ENCODE results near the gene ING4. TPM values are rescaled to one million over a fixed set of nuclear protein-coding genes. Genes with fewer than 3 reads are reported as not detected.

Gene ING4
- total RNA-seq, 1 donor from 2014 or later = 135 TPM

GRCh38 chr12:6612652-6613014 is 50.3 kb downstream of the ING4 start:
- Histone ChIP-seq H3K9ac (no peak overlapping the region), H3K4me1 (peaks cover 36% of the 10 kb centered on the region), H3K79me2 (ENCODE audit: low read depth) (no peaks in the 10 kb centered on the region), H2AFZ (replicated peaks) (peak overlapping the region; percentile 14), H3K4me3 (no peak overlapping the region), H3F3A (ENCODE audit: low read depth) (peaks cover 86% of the 10 kb centered on the region), H3K9me3 (ENCODE audit: low read depth) (no peaks in the 10 kb centered on the region), H3K27me3 (no peaks in the 10 kb centered on the region), H3K36me3 (no peaks in the 10 kb centered on the region), H3K4me2 (peak overlapping the region; percentile 62), H4K20me1 (ENCODE audit: low read depth) (no peaks in the 10 kb centered on the region), H3K27ac (peak overlapping the region; percentile 76)
- H3K4me1 Mint-ChIP-seq = peaks cover 43% of the 10 kb centered on the region
- no peaks in the 10 kb centered on the region for H3K36me3 Mint-ChIP-seq
- TF ChIP-seq EZH2 (IDR thresholded peaks at IDR 0.05) (no peak), CTCF (IDR thresholded peaks at IDR 0.05) (no peak), EZH2phosphoT487 (IDR thresholded peaks at IDR 0.05) (no peak)
- DNase-seq (ENCODE audit: low spot score) = no peak
- peak overlapping the region; percentile 68 for H3K4me3 Mint-ChIP-seq
- peak overlapping the region; percentile 97 for H3K27ac Mint-ChIP-seq
- H3K9me3 Mint-ChIP-seq = no peaks in the 10 kb centered on the region
- peaks cover 18% of the 10 kb centered on the region for H3K27me3 Mint-ChIP-seq (ENCODE audit: insufficient read depth, low read depth)

- Histone ChIP-seq H3K9me3 (ENCODE audit: low read depth) (no peaks in the 10 kb centered on the region), H2AFZ (replicated peaks) (peak overlapping the region; percentile 14), H3K4me1 (peaks cover 36% of the 10 kb centered on the region), H3K9ac (no peak overlapping the region), H3K27me3 (no peaks in the 10 kb centered on the region), H3K27ac (peak overlapping the region; percentile 76), H3K36me3 (no peaks in the 10 kb centered on the region), H3K4me2 (peak overlapping the region; percentile 62), H3K79me2 (ENCODE audit: low read depth) (no peaks in the 10 kb centered on the region), H3K4me3 (no peak overlapping the region), H4K20me1 (ENCODE audit: low read depth) (no peaks in the 10 kb centered on the region), H3F3A (ENCODE audit: low read depth) (peaks cover 84% of the 10 kb centered on the region)
- H3K27me3 Mint-ChIP-seq (ENCODE audit: insufficient read depth, low read depth) = peaks cover 18% of the 10 kb centered on the region
- no peak for DNase-seq (ENCODE audit: low spot score)
- TF ChIP-seq CTCF (IDR thresholded peaks at IDR 0.05) (no peak), EZH2 (IDR thresholded peaks at IDR 0.05) (no peak), EZH2phosphoT487 (IDR thresholded peaks at IDR 0.05) (no peak)
- H3K4me3 Mint-ChIP-seq = peak overlapping the region; percentile 68
- peaks cover 41% of the 10 kb centered on the region for H3K4me1 Mint-ChIP-seq
- H3K9me3 Mint-ChIP-seq = no peaks in the 10 kb centered on the region
- H3K36me3 Mint-ChIP-seq = no peaks in the 10 kb centered on the region
- peak overlapping the region; percentile 97 for H3K27ac Mint-ChIP-seq
These were observed 50.7 kb downstream of the ING4 start for GRCh38 chr12:6612247-6612646.

GRCh38 chr12:6608592-6609281 is 54.2 kb downstream of the ING4 start:
- Histone ChIP-seq H2AFZ (replicated peaks) (no peak overlapping the region), H3K27ac (peak overlapping the region; percentile 35), H3K27me3 (no peaks in the 10 kb centered on the region), H3K36me3 (no peaks in the 10 kb centered on the region), H3K4me1 (peaks cover 50% of the 10 kb centered on the region), H3K4me3 (no peak overlapping the region), H3K9me3 (ENCODE audit: low read depth) (no peaks in the 10 kb centered on the region), H3F3A (ENCODE audit: low read depth) (peaks cover 60% of the 10 kb centered on the region), H3K9ac (no peak overlapping the region), H4K20me1 (ENCODE audit: low read depth) (peaks cover 28% of the 10 kb centered on the region), H3K79me2 (ENCODE audit: low read depth) (peaks cover 31% of the 10 kb centered on the region), H3K4me2 (no peak overlapping the region)
- no peak overlapping the region for H3K4me3 Mint-ChIP-seq
- no peak for TF ChIP-seq CTCF (IDR thresholded peaks at IDR 0.05)
- TF ChIP-seq EZH2 (IDR thresholded peaks at IDR 0.05) = no peak
- TF ChIP-seq EZH2phosphoT487 (IDR thresholded peaks at IDR 0.05) = no peak
- no peak for DNase-seq (ENCODE audit: low spot score)
- no peak overlapping the region for H3K27ac Mint-ChIP-seq
- H3K27me3 Mint-ChIP-seq (ENCODE audit: insufficient read depth, low read depth) = peaks cover 12% of the 10 kb centered on the region
- H3K9me3 Mint-ChIP-seq = no peaks in the 10 kb centered on the region
- H3K4me1 Mint-ChIP-seq = peaks cover 48% of the 10 kb centered on the region
- H3K36me3 Mint-ChIP-seq = peaks cover 9% of the 10 kb centered on the region

Data from neural progenitor cell (in vitro differentiated cells).